Measurements from ENCODE around the gene FOXN3. TPM values are rescaled to one million over a fixed set of nuclear protein-coding genes. Genes with fewer than 3 reads are reported as not detected.
A peak's percentile ranks its signal among the peaks of the same experiment; 100 is the strongest.

Gene FOXN3
- polyA plus RNA-seq, 3 donors: 38.7 to 57.4 (median 42.0) TPM

- Histone ChIP-seq H3K27ac (ENCODE audit: low read depth in 1 of 2, low read length in 2 of 2) (no peak overlapping the region), H3K27me3 (ENCODE audit: control insufficient read depth in 2 of 2, insufficient read depth in 2 of 2, low read length in 2 of 2) (no peaks in the 10 kb centered on the region), H3K79me2 (ENCODE audit: insufficient read depth, low read length) (peaks cover 11% of the 10 kb centered on the region), H2AFZ (ENCODE audit: insufficient read depth, low read depth, low read length, poor library complexity, severe bottlenecking) (no peak overlapping the region), H3K9ac (ENCODE audit: insufficient read depth, low read length, poor library complexity, severe bottlenecking) (no peak overlapping the region), H3K36me3 (replicated peaks in 1 of 2; ENCODE audit: control insufficient read depth in 1 of 2, insufficient read depth in 2 of 2, low read length in 2 of 2) (peaks cover 15 to 81% of the 10 kb centered on the region in 2 donors), H4K20me1 (ENCODE audit: insufficient read depth, low read length) (peaks cover 88% of the 10 kb centered on the region), H3K4me2 (replicated peaks; ENCODE audit: extremely low read depth, low read length, poor library complexity, severe bottlenecking) (no peak overlapping the region), H3K4me1 (ENCODE audit: control insufficient read depth in 1 of 2, insufficient read depth in 2 of 2, low read length in 2 of 2) (no peaks in the 10 kb centered on the region), H3K9me3 (replicated peaks in 1 of 2; ENCODE audit: control insufficient read depth in 1 of 2, insufficient read depth in 1 of 2, low read length in 2 of 2) (peaks cover 0 to 8% of the 10 kb centered on the region in 2 donors), H3K4me3 (replicated peaks in 1 of 3; ENCODE audit: low read depth in 2 of 3, low read length in 3 of 3) (no peak overlapping the region)
- Mint-ChIP-seq H3K36me3 (peaks cover 45 to 59% of the 10 kb centered on the region in 2 donors), H3K4me3 (no peak overlapping the region), H3K9me3 (peaks cover 0 to 4% (median 0%) of the 10 kb centered on the region in 7 donors), H3K27me3 (ENCODE audit: low read depth in 3 of 3) (no peaks in the 10 kb centered on the region), H3K4me1 (peaks cover 15% of the 10 kb centered on the region), H3K27ac (peak overlapping the region in 2 of 7 donors; percentile 4 to 53)
- DNase-seq: no peak
- intact Hi-C loops (cut with micrococcal nuclease): no loop called here
- TF ChIP-seq, protein P1, sequence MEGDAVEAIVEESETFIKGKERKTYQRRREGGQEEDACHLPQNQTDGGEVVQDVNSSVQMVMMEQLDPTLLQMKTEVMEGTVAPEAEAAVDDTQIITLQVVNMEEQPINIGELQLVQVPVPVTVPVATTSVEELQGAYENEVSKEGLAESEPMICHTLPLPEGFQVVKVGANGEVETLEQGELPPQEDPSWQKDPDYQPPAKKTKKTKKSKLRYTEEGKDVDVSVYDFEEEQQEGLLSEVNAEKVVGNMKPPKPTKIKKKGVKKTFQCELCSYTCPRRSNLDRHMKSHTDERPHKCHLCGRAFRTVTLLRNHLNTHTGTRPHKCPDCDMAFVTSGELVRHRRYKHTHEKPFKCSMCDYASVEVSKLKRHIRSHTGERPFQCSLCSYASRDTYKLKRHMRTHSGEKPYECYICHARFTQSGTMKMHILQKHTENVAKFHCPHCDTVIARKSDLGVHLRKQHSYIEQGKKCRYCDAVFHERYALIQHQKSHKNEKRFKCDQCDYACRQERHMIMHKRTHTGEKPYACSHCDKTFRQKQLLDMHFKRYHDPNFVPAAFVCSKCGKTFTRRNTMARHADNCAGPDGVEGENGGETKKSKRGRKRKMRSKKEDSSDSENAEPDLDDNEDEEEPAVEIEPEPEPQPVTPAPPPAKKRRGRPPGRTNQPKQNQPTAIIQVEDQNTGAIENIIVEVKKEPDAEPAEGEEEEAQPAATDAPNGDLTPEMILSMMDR (IDR thresholded peaks at IDR 0.05): no peak
- 97% methylated on average over 5 of the region's 7 CpGs for WGBS (ENCODE audit: insufficient coverage)
Observed at GRCh38 chr14:89215531-89215930, 201.5 kb downstream of the FOXN3 start.

DNA sequence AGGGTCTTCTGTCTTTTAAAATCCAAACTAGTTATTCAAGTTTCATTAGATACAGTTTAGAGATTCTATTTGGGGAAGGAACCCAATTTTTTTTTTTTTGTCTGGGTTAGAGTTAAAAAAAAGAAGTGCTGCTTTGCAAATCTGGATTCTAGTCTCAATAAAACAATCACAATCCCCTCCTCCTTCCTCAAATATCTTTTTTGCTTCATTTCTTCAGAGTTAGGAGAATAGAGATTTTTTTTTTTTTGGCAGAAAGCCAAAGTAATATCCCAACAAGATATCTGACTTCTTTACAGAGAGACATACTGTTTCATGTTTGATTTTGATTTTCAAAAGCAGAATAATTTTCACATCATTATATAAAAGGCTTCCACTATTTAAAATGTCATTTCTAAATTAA is 201.9 kb downstream of the FOXN3 start:
- peaks cover 87% of the 10 kb centered on the region for H4K20me1 ChIP-seq (ENCODE audit: insufficient read depth, low read length)
- H3K4me1 Mint-ChIP-seq: peaks cover 15% of the 10 kb centered on the region
- H3K36me3 ChIP-seq (replicated peaks in 1 of 2; ENCODE audit: control insufficient read depth in 1 of 2, insufficient read depth in 2 of 2, low read length in 2 of 2): peaks cover 12 to 81% of the 10 kb centered on the region in 2 donors
- H3K36me3 Mint-ChIP-seq: peaks cover 45 to 56% of the 10 kb centered on the region in 2 donors
- peaks cover 12% of the 10 kb centered on the region for H3K79me2 ChIP-seq (ENCODE audit: insufficient read depth, low read length)
- no peak overlapping the region for H3K4me3 ChIP-seq (replicated peaks in 1 of 3; ENCODE audit: low read depth in 2 of 3, low read length in 3 of 3)
- TF ChIP-seq, protein P1 (IDR thresholded peaks at IDR 0.05): no peak
- H2AFZ ChIP-seq (ENCODE audit: insufficient read depth, low read depth, low read length, poor library complexity, severe bottlenecking): no peak overlapping the region
- no peak overlapping the region for H3K4me2 ChIP-seq (replicated peaks; ENCODE audit: extremely low read depth, low read length, poor library complexity, severe bottlenecking)
- no peaks in the 10 kb centered on the region for H3K27me3 Mint-ChIP-seq (ENCODE audit: low read depth in 3 of 3)
- no peaks in the 10 kb centered on the region for H3K4me1 ChIP-seq (ENCODE audit: control insufficient read depth in 1 of 2, insufficient read depth in 2 of 2, low read length in 2 of 2)
- no peak overlapping the region for H3K4me3 Mint-ChIP-seq
- no peak overlapping the region for H3K27ac ChIP-seq (ENCODE audit: low read depth in 1 of 2, low read length in 2 of 2)
- H3K9me3 Mint-ChIP-seq: peaks cover 0 to 4% (median 0%) of the 10 kb centered on the region in 7 donors
- no peak overlapping the region for H3K27ac Mint-ChIP-seq
- no peaks in the 10 kb centered on the region for H3K27me3 ChIP-seq (ENCODE audit: control insufficient read depth in 2 of 2, insufficient read depth in 2 of 2, low read length in 2 of 2)
- no peak for DNase-seq
- H3K9me3 ChIP-seq (replicated peaks in 1 of 2; ENCODE audit: control insufficient read depth in 1 of 2, insufficient read depth in 1 of 2, low read length in 2 of 2): peaks cover 0 to 8% of the 10 kb centered on the region in 2 donors
- intact Hi-C loops (cut with micrococcal nuclease): no loop called here
- H3K9ac ChIP-seq (ENCODE audit: insufficient read depth, low read length, poor library complexity, severe bottlenecking): no peak overlapping the region

All from CD14-positive monocyte (primary cell).